ENCODE measurements around the gene ANKRD31.

DNA sequence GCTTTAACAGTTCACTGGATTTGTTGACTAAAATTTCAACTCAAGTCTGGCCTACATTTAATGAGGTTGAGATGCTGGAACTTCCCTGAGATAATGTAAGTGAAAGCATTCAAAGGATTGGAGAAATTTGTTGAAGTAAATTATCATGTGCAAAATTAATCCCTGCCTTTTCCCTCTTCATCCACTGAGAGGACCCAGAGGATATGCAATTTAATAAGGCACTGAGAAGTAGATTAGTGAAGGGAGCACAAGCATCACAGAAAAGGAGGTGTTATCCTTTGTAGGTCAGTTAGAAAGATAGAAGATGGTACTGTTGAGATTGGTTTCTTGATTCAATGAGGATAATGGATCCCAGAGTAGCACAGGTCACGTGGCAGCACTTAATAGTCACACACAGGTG, 42.6 kb upstream of the ANKRD31 start:
- TF ChIP-seq, protein P1, sequence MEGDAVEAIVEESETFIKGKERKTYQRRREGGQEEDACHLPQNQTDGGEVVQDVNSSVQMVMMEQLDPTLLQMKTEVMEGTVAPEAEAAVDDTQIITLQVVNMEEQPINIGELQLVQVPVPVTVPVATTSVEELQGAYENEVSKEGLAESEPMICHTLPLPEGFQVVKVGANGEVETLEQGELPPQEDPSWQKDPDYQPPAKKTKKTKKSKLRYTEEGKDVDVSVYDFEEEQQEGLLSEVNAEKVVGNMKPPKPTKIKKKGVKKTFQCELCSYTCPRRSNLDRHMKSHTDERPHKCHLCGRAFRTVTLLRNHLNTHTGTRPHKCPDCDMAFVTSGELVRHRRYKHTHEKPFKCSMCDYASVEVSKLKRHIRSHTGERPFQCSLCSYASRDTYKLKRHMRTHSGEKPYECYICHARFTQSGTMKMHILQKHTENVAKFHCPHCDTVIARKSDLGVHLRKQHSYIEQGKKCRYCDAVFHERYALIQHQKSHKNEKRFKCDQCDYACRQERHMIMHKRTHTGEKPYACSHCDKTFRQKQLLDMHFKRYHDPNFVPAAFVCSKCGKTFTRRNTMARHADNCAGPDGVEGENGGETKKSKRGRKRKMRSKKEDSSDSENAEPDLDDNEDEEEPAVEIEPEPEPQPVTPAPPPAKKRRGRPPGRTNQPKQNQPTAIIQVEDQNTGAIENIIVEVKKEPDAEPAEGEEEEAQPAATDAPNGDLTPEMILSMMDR (IDR thresholded peaks at IDR 0.05; ENCODE audit: low read depth, low read length, poor library complexity, severe bottlenecking) = no peak
- TF ChIP-seq EZH2phosphoT487 (IDR thresholded peaks at IDR 0.05; ENCODE audit: borderline replicate concordance, low read length) = no peak
